T-helper 9 cell (primary cell): ENCODE measurements around the gene FIGN.

Source experiments
- DNase-seq: peaks from one replicate; pipeline ENCODE4 v3.0.0-alpha.2; 2020

The FIGN gene

GRCh38 chr2:163703386-163703785 lies 32.4 kb downstream of the FIGN start:
- DNase-seq: no peak

GRCh38 chr2:163701399-163702195 lies 34.2 kb downstream of the FIGN start:
- DNase-seq: no peak

GRCh38 chr2:163698857-163699256 lies 37.0 kb downstream of the FIGN start:
- DNase-seq: no peak

GRCh38 chr2:163697846-163698637 lies 37.8 kb downstream of the FIGN start:
- DNase-seq: no peak

GRCh38 chr2:163697429-163697828 lies 38.4 kb downstream of the FIGN start:
- no peak for DNase-seq

- no peak for DNase-seq
Measured at GRCh38 chr2:163693484-163693883, 42.3 kb downstream of the FIGN start.

GRCh38 chr2:163692611-163693482 lies 43.0 kb downstream of the FIGN start:
- no peak for DNase-seq

GRCh38 chr2:163692081-163692480 lies 43.7 kb downstream of the FIGN start:
- DNase-seq: no peak

GRCh38 chr2:163690896-163691295 lies 44.9 kb downstream of the FIGN start:
- no peak for DNase-seq

GRCh38 chr2:163687217-163687616 lies 48.6 kb downstream of the FIGN start:
- DNase-seq: no peak

- DNase-seq: no peak
Measured at GRCh38 chr2:163686289-163686688, 49.5 kb downstream of the FIGN start.

- DNase-seq: no peak
Measured at GRCh38 chr2:163682695-163683094, 53.1 kb downstream of the FIGN start.

GRCh38 chr2:163681745-163682144 lies 54.1 kb downstream of the FIGN start:
- no peak for DNase-seq

GRCh38 chr2:163675388-163675787 lies 60.4 kb downstream of the FIGN start:
- DNase-seq: no peak

GRCh38 chr2:163673522-163673921 lies 62.3 kb downstream of the FIGN start:
- no peak for DNase-seq

GRCh38 chr2:163670929-163671328 lies 64.9 kb downstream of the FIGN start:
- no peak for DNase-seq

- no peak for DNase-seq
Measured at GRCh38 chr2:163669506-163669905, 66.3 kb downstream of the FIGN start.

GRCh38 chr2:163667064-163667887 lies 68.5 kb downstream of the FIGN start:
- no peak for DNase-seq

- no peak for DNase-seq
Measured at GRCh38 chr2:163665817-163666216, 70.0 kb downstream of the FIGN start.

GRCh38 chr2:163665051-163665450 lies 70.8 kb downstream of the FIGN start:
- no peak for DNase-seq

- no peak for DNase-seq
Measured at GRCh38 chr2:163664610-163665009, 71.2 kb downstream of the FIGN start.

GRCh38 chr2:163662141-163662780 lies 73.5 kb downstream of the FIGN start:
- no peak for DNase-seq
